ENCODE measurements around the gene USP35. TPM values are rescaled to one million over a fixed set of nuclear protein-coding genes. Genes with fewer than 3 reads are reported as not detected.
"Not testable (repeated sequence)": the region's sequence is repeated elsewhere in the genome, so short reads cannot be mapped to it uniquely, and the experiment has no call there.

Gene USP35
- total and polyA plus RNA-seq, 2 experiments from 2014 or later, result 2.9 to 7.3 TPM

DNA sequence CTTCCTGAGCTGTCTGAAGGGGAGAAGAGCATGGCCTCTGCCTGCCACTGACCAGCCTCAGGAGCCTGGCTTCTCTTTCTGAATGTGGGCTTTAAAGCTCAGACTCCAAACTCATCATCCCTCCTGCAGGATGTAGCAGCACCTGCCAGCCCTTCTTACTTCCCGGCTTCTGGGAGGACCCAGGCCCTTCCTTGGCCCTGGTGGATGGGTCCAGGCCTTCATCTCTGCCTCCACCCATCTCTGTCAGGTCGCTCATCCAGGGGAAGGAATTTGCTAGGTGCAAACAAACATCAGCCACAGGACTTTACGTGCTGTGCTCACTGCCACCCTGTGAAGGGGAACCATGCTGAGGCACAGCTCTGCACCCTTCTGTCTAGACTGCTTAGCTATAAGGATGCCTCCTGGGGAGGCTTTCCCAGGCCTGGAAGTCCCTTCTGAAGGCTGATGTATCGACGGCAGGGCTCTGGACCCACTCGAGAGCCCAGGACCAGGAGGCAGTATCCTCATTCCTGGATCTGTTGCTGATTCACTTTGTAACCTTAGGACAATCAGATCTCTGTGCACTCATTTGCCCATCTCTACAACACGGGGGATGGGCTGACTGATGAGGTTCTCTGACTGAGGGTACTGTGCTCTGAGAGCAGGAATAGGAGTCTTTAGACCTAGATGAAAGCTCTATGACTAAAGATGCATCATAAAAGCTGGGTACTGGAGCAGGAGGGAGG is 30.9 kb downstream of the USP35 start:
- TF ChIP-seq EZH2phosphoT487 (IDR thresholded peaks at IDR 0.05; ENCODE audit: low read depth, severe bottlenecking, unreplicated experiment) (no peak), EZH2 (IDR thresholded peaks at IDR 0.05; ENCODE audit: borderline replicate concordance) (no peak)
- TF ChIP-seq, protein P1, sequence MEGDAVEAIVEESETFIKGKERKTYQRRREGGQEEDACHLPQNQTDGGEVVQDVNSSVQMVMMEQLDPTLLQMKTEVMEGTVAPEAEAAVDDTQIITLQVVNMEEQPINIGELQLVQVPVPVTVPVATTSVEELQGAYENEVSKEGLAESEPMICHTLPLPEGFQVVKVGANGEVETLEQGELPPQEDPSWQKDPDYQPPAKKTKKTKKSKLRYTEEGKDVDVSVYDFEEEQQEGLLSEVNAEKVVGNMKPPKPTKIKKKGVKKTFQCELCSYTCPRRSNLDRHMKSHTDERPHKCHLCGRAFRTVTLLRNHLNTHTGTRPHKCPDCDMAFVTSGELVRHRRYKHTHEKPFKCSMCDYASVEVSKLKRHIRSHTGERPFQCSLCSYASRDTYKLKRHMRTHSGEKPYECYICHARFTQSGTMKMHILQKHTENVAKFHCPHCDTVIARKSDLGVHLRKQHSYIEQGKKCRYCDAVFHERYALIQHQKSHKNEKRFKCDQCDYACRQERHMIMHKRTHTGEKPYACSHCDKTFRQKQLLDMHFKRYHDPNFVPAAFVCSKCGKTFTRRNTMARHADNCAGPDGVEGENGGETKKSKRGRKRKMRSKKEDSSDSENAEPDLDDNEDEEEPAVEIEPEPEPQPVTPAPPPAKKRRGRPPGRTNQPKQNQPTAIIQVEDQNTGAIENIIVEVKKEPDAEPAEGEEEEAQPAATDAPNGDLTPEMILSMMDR (IDR thresholded peaks at IDR 0.05; ENCODE audit: poor library complexity), result no peak
- no peaks in the 10 kb centered on the region for H3K9me2 ChIP-seq (replicated peaks; ENCODE audit: insufficient read depth)
- H3K79me2 ChIP-seq, result no peaks in the 10 kb centered on the region
- no peaks in the 10 kb centered on the region for H4K20me1 ChIP-seq (ENCODE audit: insufficient read depth, poor library complexity, severe bottlenecking)
- WGBS (ENCODE audit: low lambda C conversion rate, missing lambda C conversion rate), result 91% methylated on average over 7 of the region's 7 CpGs
- H3K9me3 ChIP-seq (ENCODE audit: low read depth), result no peaks in the 10 kb centered on the region
- no peak overlapping the region for H3K4me2 ChIP-seq
- no peaks in the 10 kb centered on the region for H3K27me3 ChIP-seq
- no peak overlapping the region for H2AFZ ChIP-seq
- H3K4me1 ChIP-seq (ENCODE audit: insufficient read depth), result no peaks in the 10 kb centered on the region
- no peaks in the 10 kb centered on the region for H3K36me3 ChIP-seq (replicated peaks; ENCODE audit: insufficient read depth, low read depth)
- H3K4me3 ChIP-seq, result no peak overlapping the region
- no peak overlapping the region for H3K27ac ChIP-seq
- no peak for DNase-seq (ENCODE audit: low spot score)

DNA sequence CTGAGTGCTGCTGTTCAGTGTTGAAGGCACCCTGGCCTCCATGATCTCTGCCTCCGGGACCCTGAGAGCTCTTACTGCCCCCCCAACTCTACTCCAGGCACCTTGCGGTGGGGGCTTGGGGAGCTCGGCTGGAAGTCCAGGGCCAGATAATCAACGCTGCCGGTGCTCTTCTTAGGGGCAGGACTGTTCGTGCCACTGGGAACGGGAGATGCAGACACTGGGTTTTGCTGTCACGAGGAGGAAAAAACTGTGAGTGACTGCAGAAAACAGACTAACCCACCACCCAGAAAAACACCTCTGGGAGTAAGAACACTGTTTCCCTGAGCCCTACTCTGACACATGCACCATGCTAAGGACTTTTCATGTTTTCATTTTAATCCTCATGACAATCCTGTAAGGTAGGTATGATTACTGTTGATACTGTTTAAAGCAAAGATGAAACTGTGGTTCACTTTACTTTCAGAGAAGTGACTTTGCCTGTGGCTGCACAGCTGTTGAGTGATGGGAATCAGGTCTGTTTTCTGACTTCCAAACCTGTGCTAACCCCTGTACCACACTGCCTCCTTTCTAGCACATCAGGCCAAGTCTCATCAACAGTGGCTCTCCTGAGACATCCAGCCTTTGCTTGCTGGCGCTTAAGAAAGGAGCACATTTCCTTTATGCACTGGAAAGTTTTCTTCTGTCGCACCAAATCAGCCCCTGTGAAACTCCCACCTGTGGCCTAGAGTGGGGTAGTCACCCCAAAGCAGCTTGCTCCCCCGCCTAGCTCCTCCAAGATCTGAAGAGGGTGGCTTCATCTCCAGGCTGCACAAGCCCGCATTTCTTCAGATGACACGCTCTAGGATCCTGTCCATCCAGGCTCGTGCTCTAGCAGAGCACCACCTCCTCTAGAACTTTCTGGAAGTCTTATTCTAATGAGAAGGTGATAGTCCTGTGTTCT is 31.8 kb downstream of the USP35 start:
- Histone ChIP-seq H3K9me2 (replicated peaks; ENCODE audit: insufficient read depth) (no peaks in the 10 kb centered on the region), H3K27me3 (no peaks in the 10 kb centered on the region), H3K36me3 (replicated peaks; ENCODE audit: insufficient read depth, low read depth) (no peaks in the 10 kb centered on the region), H3K4me1 (ENCODE audit: insufficient read depth) (no peaks in the 10 kb centered on the region), H3K4me3 (no peak overlapping the region), H3K4me2 (no peak overlapping the region), H2AFZ (no peak overlapping the region), H3K27ac (no peak overlapping the region), H3K9me3 (ENCODE audit: low read depth) (no peaks in the 10 kb centered on the region), H3K79me2 (no peaks in the 10 kb centered on the region), H4K20me1 (ENCODE audit: insufficient read depth, poor library complexity, severe bottlenecking) (no peaks in the 10 kb centered on the region)
- WGBS (ENCODE audit: low lambda C conversion rate, missing lambda C conversion rate), result 96% methylated on average over 14 of the region's 14 CpGs
- DNase-seq (ENCODE audit: low spot score), result no peak
- TF ChIP-seq EZH2phosphoT487 (IDR thresholded peaks at IDR 0.05; ENCODE audit: low read depth, severe bottlenecking, unreplicated experiment) (no peak), EZH2 (IDR thresholded peaks at IDR 0.05; ENCODE audit: borderline replicate concordance) (no peak)
- TF ChIP-seq, protein P1 (IDR thresholded peaks at IDR 0.05; ENCODE audit: poor library complexity), result no peak

DNA sequence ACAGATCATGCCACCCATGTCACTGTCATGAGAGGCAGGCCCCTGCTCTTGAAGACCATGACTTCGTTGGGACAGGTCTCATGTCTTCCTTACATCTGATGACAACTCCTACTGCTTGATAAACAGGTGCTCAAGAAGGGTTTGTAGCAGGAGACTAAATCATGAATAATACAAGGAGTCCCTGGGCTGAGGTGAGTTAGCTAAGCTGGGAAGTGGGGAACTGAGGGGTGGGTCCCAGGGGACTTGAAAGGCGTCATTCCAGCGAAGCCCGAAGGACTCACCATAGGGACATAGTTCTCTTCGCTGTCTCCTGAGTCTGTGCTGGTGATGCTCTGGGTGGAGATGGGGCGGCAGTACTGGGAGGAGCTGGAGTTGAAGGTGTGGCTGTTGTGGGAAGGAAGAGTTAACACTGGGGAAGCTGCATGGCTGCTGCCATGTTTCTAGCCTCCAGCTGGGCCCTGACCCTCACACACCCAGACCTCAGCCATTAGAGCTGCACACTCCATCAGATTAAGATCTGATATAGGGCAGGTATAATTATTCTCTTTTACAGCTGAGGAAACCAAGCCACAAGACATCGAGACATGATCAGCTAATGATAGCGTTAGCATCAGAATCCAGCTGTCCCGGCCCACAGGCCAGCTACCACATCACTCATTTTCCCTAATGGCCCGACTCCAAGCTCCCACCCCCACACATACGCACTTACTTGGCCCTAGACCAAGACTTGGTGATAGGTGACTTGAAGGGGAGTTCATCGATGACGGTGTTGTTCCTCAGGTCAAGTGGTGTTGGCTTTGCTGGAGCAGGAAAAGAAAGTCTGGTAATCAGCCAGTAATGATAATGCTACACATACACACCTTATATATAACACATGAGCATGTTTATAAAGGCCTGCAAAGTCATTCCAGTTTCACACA is 32.9 kb downstream of the USP35 start:
- Histone ChIP-seq H3K27me3 (no peaks in the 10 kb centered on the region), H3K9me2 (replicated peaks; ENCODE audit: insufficient read depth) (no peaks in the 10 kb centered on the region), H3K27ac (no peak overlapping the region), H3K4me2 (no peak overlapping the region), H4K20me1 (ENCODE audit: insufficient read depth, poor library complexity, severe bottlenecking) (no peaks in the 10 kb centered on the region), H2AFZ (no peak overlapping the region), H3K9me3 (ENCODE audit: low read depth) (no peaks in the 10 kb centered on the region), H3K4me1 (ENCODE audit: insufficient read depth) (no peaks in the 10 kb centered on the region), H3K79me2 (no peaks in the 10 kb centered on the region), H3K36me3 (replicated peaks; ENCODE audit: insufficient read depth, low read depth) (no peaks in the 10 kb centered on the region), H3K4me3 (no peak overlapping the region)
- TF ChIP-seq, protein P1 (IDR thresholded peaks at IDR 0.05; ENCODE audit: poor library complexity), result no peak
- no peak for TF ChIP-seq EZH2 (IDR thresholded peaks at IDR 0.05; ENCODE audit: borderline replicate concordance)
- TF ChIP-seq EZH2phosphoT487 (IDR thresholded peaks at IDR 0.05; ENCODE audit: low read depth, severe bottlenecking, unreplicated experiment), result no peak
- DNase-seq (ENCODE audit: low spot score), result no peak
- 94% methylated on average over 13 of the region's 13 CpGs for WGBS (ENCODE audit: low lambda C conversion rate, missing lambda C conversion rate)

DNA sequence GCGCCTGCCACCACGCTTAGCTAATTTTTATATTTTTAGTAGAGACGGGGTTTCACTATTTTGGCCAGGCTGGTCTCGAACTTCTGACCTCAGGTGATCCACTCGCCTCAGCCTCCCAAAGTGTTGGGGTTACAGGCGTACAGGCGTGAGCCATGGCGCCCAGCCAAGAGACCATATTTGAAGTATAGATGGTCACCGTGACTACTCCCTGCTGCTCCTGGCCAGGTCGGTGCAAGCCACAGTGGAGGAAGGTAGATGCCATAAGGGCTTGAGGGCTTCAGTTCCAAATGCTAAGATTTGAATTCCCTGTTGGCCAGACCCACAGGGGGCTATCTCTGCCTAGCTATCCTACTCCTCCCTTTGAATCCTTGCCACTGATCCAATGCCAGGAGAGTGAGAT is 34.0 kb downstream of the USP35 start:
- H3K36me3 ChIP-seq (replicated peaks; ENCODE audit: insufficient read depth, low read depth); H3K9me3 ChIP-seq (ENCODE audit: low read depth); DNase-seq (ENCODE audit: low spot score); H3K4me1 ChIP-seq (ENCODE audit: insufficient read depth); H3K9me2 ChIP-seq (replicated peaks; ENCODE audit: insufficient read depth); H3K79me2 ChIP-seq; H3K4me3 ChIP-seq; H3K27ac ChIP-seq; H2AFZ ChIP-seq; H4K20me1 ChIP-seq (ENCODE audit: insufficient read depth, poor library complexity, severe bottlenecking); H3K27me3 ChIP-seq; H3K4me2 ChIP-seq: not testable (repeated sequence)
- 86% methylated on average over 10 of the region's 10 CpGs for WGBS (ENCODE audit: low lambda C conversion rate, missing lambda C conversion rate)

Measured in hepatocyte (in vitro differentiated cells).